HUES6 (cell line): ENCODE measurements around the gene USH1C.

ENCODE experiments used
- H3K27ac ChIP-seq: 2 replicates; pipeline ENCODE4 v1.7.0; 2013; ENCODE audit warnings: low read depth, mild to moderate bottlenecking, low read length, inconsistent platforms
- H3K27me3 ChIP-seq: 2 replicates; pipeline ENCODE4 v1.6.1; 2013; ENCODE audit warnings: low read length; ENCODE audit not compliant: control insufficient read depth, insufficient read depth
- H3K36me3 ChIP-seq: 2 replicates; pipeline ENCODE4 v1.6.1; 2013; ENCODE audit warnings: low read length; ENCODE audit not compliant: control insufficient read depth, insufficient read depth
- H3K4me1 ChIP-seq: 2 replicates; pipeline ENCODE4 v1.6.1; 2013; ENCODE audit warnings: low read length; ENCODE audit not compliant: control insufficient read depth, insufficient read depth
- H3K4me3 ChIP-seq: 2 replicates; pipeline ENCODE4 v1.5.1; 2013; ENCODE audit warnings: low read depth, low read length
- H3K9ac ChIP-seq: one replicate; pipeline ENCODE4 v1.6.1; 2013; ENCODE audit warnings: mild to moderate bottlenecking, low read length
- H3K9me3 ChIP-seq: 2 replicates; pipeline ENCODE4 v1.6.1; 2013; ENCODE audit warnings: low read depth, low read length; ENCODE audit not compliant: control insufficient read depth, insufficient read depth

The USH1C gene

DNA sequence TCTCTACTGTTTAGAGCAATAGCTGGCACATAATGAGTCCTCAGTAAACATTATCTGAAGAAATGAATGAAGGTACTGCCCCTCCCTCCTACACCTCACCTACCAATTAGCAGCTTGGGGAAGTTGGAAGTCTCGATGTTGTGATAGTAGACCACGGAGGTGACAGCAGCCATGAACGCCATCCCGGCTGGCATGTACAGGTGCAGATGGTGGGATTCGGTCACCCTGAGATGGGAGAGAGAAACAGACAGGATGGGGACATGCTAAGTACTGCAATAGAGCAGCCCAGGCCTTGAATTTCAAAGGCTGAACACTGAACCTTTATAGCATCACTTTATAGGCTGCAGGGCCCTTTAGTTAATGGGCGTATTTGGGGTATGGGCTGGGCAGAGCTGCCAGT is 74.2 kb downstream of the USH1C start:
- Histone ChIP-seq H3K4me3 (no peak overlapping the region), H3K9ac (no peak overlapping the region), H3K27me3 (peaks cover 35% of the 10 kb centered on the region), H3K9me3 (no peaks in the 10 kb centered on the region), H3K4me1 (no peaks in the 10 kb centered on the region), H3K27ac (no peak overlapping the region), H3K36me3 (no peaks in the 10 kb centered on the region)

DNA sequence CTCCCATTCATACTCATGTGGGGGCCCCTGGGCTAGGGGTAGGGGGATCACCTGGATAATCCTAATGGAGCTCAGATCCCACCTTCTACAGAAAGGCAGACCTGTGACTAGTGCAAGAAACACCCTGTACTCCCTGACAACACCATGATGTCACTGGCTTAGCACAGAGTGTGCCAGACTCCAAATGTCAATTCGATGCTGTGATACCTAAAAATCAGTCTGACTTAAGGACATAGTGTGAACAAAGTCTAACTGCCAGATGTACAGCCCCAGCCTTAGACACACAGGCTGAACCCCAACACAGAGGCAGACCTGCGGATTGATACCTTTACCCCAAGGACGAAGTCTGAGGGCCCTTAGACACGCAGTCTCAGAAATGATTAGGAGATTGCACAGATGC is 76.1 kb downstream of the USH1C start:
- H3K4me3 ChIP-seq = no peak overlapping the region
- H3K27ac ChIP-seq = no peak overlapping the region
- no peak overlapping the region for H3K9ac ChIP-seq
- H3K27me3 ChIP-seq = peaks cover 17% of the 10 kb centered on the region; the same call in 1 of the 2 replicates
- no peaks in the 10 kb centered on the region for H3K9me3 ChIP-seq
- no peaks in the 10 kb centered on the region for H3K36me3 ChIP-seq
- H3K4me1 ChIP-seq = no peaks in the 10 kb centered on the region

DNA sequence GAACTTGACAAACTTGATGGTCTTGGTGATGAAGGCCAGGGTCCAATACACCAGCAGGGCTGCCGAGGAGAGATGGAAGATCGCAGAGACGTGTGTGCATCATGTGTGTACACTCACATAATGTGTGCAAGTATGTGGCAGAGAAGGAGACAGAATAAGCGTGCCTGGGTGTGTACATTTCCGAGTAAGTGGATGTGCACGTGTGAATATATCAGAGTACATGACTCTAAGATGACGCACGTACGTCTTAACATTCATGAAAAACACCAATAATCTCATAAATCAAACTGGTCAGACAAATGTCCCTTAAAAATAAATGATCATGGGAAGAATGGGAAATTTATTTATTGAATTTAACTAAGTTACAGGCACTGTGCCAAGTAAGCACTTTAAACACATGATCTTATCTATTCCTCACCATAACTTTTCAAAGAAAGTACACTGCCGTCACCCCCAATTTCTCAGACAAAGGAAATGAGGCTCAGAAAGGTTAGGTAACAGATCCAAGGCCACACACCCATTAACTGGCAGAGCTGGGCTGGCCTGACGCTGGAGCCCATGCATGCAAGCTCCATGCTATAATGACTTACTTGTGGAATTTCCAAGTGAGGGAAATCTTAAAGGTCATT is 80.6 kb downstream of the USH1C start:
- H3K9me3 ChIP-seq = no peaks in the 10 kb centered on the region
- no peak overlapping the region for H3K27ac ChIP-seq
- H3K27me3 ChIP-seq = peaks cover 6% of the 10 kb centered on the region; the same call in 1 of the 2 replicates
- no peak overlapping the region for H3K9ac ChIP-seq
- H3K36me3 ChIP-seq = no peaks in the 10 kb centered on the region
- H3K4me1 ChIP-seq = no peaks in the 10 kb centered on the region
- H3K4me3 ChIP-seq = no peak overlapping the region

DNA sequence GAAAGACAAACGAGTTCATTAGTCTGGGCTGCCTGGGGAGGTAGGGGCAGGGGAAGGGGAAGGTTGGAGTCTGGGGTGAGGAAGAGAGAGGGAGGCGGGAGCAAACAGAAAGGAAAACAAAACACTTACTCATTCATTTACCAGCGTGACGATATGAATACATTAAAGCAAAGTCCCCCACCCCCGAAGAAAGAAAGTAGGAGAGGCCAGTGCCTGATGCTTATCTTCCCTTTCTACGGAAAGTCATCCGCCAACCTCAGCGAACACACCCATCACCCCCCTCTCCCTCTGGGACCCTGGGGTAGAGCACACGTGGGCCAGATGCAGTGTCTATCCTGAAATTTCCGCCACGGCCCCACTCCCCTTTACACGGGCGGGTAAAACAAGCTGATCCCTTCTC is 81.3 kb downstream of the USH1C start:
- Histone ChIP-seq H3K4me1 (peaks cover 5% of the 10 kb centered on the region; the same call in 1 of the 2 replicates), H3K27ac (no peak overlapping the region), H3K36me3 (no peaks in the 10 kb centered on the region), H3K27me3 (peaks cover 6% of the 10 kb centered on the region; the same call in 1 of the 2 replicates), H3K9me3 (no peaks in the 10 kb centered on the region), H3K9ac (no peak overlapping the region), H3K4me3 (no peak overlapping the region)

DNA sequence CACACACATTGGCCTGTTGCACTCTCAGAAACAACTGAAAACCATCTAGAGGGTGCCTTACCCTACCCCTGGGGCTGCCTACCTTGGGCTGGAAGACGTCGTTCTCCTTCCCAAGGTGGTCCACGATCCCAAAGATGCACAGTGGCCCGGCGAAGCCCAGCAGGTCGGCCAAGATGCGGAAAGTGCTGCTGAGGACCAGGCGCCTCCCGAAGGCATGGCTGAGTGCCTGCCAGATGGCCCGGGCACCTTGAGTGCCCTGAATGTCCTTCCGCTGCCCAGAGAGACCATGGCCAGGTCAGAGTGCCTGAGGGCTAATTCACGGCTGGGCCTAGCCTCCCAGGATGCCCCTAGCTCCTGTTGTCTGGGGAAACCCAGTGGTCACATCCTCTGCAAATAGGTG is 83.8 kb downstream of the USH1C start:
- no peaks in the 10 kb centered on the region for H3K9me3 ChIP-seq
- no peak overlapping the region for H3K4me3 ChIP-seq
- H3K36me3 ChIP-seq = no peaks in the 10 kb centered on the region
- H3K27ac ChIP-seq = no peak overlapping the region
- peaks cover 7% of the 10 kb centered on the region; the same call in 1 of the 2 replicates for H3K27me3 ChIP-seq
- H3K9ac ChIP-seq = no peak overlapping the region
- H3K4me1 ChIP-seq = peaks cover 14% of the 10 kb centered on the region

GRCh38 chr11:17459236-17459896 is 84.8 kb downstream of the USH1C start:
- no peak overlapping the region for H3K27ac ChIP-seq

DNA sequence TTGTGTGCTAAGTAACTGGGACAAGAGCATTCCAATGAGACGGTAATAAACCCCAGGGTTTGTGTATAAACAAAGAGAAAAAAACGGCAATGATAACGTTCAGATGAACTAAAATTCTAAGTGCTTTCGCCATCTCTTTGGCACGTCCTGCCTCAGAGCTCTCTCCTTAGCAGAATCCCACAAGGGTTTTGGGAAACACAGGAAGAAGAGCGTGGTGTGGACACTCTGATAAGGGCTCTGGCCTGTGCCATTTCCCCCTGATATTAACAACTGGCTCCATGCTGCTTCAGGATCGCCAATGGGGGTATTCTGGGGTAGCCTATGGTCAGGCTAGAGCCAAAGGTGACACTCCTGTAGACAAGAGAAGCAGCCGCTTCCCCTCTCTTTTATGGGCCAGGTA is 85.9 kb downstream of the USH1C start:
- Histone ChIP-seq H3K27ac (no peak overlapping the region), H3K9me3 (no peaks in the 10 kb centered on the region), H3K9ac (no peak overlapping the region), H3K4me1 (peaks cover 14% of the 10 kb centered on the region), H3K4me3 (no peak overlapping the region), H3K27me3 (0 out of 2 replicates have a peak, but pooled peaks cover 4% of the 10 kb centered on the region), H3K36me3 (no peaks in the 10 kb centered on the region)

More at GRCh38 chr11:17459236-17459896, 84.8 kb downstream of the USH1C start:
- Histone ChIP-seq H3K9me3 (no peaks in the 10 kb centered on the region), H3K4me3 (no peak overlapping the region), H3K9ac (no peak overlapping the region), H3K36me3 (no peaks in the 10 kb centered on the region), H3K27me3 (0 out of 2 replicates have a peak, but pooled peaks cover 4% of the 10 kb centered on the region), H3K4me1 (peaks cover 14% of the 10 kb centered on the region)

GRCh38 chr11:17457396-17458173 is 86.6 kb downstream of the USH1C start:
- H3K9me3 ChIP-seq = no peaks in the 10 kb centered on the region
- 0 out of 2 replicates have a peak, but pooled peaks cover 4% of the 10 kb centered on the region for H3K27me3 ChIP-seq
- no peak overlapping the region for H3K4me3 ChIP-seq
- no peak overlapping the region for H3K27ac ChIP-seq
- peaks cover 14% of the 10 kb centered on the region for H3K4me1 ChIP-seq
- no peaks in the 10 kb centered on the region for H3K36me3 ChIP-seq
- no peak overlapping the region for H3K9ac ChIP-seq

DNA sequence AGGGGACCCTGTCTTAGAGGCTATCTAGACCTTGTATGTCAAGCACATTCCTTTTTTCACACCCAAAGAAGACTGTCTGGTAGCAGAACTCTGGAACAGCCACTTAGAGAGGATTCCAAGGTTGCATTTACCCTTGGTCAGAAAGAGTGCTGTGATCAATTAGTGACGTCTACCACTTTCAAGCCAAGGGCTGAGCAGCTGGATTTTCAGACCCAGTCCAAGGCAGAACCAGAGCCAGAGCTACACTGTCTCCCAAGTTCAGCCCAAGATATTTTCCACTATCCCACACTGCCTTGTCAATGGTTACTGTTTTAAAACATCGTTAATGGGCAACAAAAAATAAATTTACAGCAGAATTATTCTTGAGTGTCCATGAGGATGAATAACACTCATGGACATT is 91.5 kb downstream of the USH1C start:
- H3K9me3 ChIP-seq = peaks cover 6% of the 10 kb centered on the region; the same call in 1 of the 2 replicates
- H3K9ac ChIP-seq = no peak overlapping the region
- H3K27me3 ChIP-seq = 0 out of 2 replicates have a peak, but pooled peaks cover 4% of the 10 kb centered on the region
- no peak overlapping the region for H3K4me3 ChIP-seq
- H3K27ac ChIP-seq = no peak overlapping the region
- H3K36me3 ChIP-seq = no peaks in the 10 kb centered on the region
- peaks cover 6% of the 10 kb centered on the region for H3K4me1 ChIP-seq

GRCh38 chr11:17449158-17449557 is 95.1 kb downstream of the USH1C start:
- Histone ChIP-seq H3K9me3 (peaks cover 6% of the 10 kb centered on the region; the same call in 1 of the 2 replicates), H3K4me3 (no peak overlapping the region), H3K36me3 (no peaks in the 10 kb centered on the region), H3K27me3 (no peaks in the 10 kb centered on the region; the same call in 1 of the 2 replicates), H3K27ac (no peak overlapping the region), H3K9ac (no peak overlapping the region), H3K4me1 (no peaks in the 10 kb centered on the region)

DNA sequence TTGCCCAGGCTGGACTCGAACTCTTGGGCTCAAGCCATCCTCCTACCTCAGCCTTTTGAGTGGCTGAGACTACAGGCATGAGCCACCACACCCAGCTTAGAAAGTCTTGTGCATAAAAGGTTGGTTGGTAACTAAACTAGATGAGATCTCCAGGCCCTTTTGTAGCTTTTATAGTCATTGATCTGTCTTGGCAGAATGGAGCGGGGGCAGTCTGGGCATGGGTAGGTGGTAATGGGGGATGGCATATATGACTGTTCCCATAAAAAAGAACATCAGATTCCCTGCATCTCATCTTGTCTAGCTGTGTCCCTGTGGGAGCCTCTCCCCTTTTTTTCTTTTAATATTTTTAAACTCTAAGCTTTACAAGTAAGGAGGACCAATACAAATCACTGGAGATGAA is 97.7 kb downstream of the USH1C start:
- Histone ChIP-seq H3K27ac (no peak overlapping the region), H3K9ac (no peak overlapping the region), H3K4me3 (no peak overlapping the region), H3K9me3 (no peaks in the 10 kb centered on the region), H3K27me3 (peaks cover 7% of the 10 kb centered on the region; the same call in 1 of the 2 replicates), H3K36me3 (no peaks in the 10 kb centered on the region), H3K4me1 (no peaks in the 10 kb centered on the region)
